ENCODE results near the gene SPDYC.

Gene SPDYC

GRCh38 chr11:65206901-65207300, 36.9 kb downstream of the SPDYC start:
- DNase-seq (ENCODE audit: low spot score): no peak

- DNase-seq (ENCODE audit: low spot score): no peak
These were observed 38.1 kb downstream of the SPDYC start for GRCh38 chr11:65207918-65208784.

- no peak for DNase-seq (ENCODE audit: low spot score)
These were observed 39.0 kb downstream of the SPDYC start for GRCh38 chr11:65208785-65209710.

GRCh38 chr11:65209711-65210360, 39.8 kb downstream of the SPDYC start:
- no peak for DNase-seq (ENCODE audit: low spot score)

GRCh38 chr11:65210361-65210731, 40.3 kb downstream of the SPDYC start:
- DNase-seq (ENCODE audit: low spot score): no peak

GRCh38 chr11:65210748-65211147, 40.7 kb downstream of the SPDYC start:
- DNase-seq (ENCODE audit: low spot score): no peak

GRCh38 chr11:65211293-65212105, 41.5 kb downstream of the SPDYC start:
- DNase-seq (ENCODE audit: low spot score): no peak

GRCh38 chr11:65212226-65212801, 42.3 kb downstream of the SPDYC start:
- peak; percentile 37 for DNase-seq (ENCODE audit: low spot score)

- peak; percentile 73 for DNase-seq (ENCODE audit: low spot score)
These were observed 43.5 kb downstream of the SPDYC start for GRCh38 chr11:65213322-65214211.

GRCh38 chr11:65214212-65214845, 44.3 kb downstream of the SPDYC start:
- no peak for DNase-seq (ENCODE audit: low spot score)

GRCh38 chr11:65215441-65216076, 45.5 kb downstream of the SPDYC start:
- no peak for DNase-seq (ENCODE audit: low spot score)

- DNase-seq (ENCODE audit: low spot score): no peak
These were observed 46.8 kb downstream of the SPDYC start for GRCh38 chr11:65216830-65217229.

- no peak for DNase-seq (ENCODE audit: low spot score)
These were observed 47.7 kb downstream of the SPDYC start for GRCh38 chr11:65217441-65218423.

GRCh38 chr11:65218446-65218845, 48.4 kb downstream of the SPDYC start:
- no peak for DNase-seq (ENCODE audit: low spot score)

GRCh38 chr11:65219930-65220213, 49.8 kb downstream of the SPDYC start:
- no peak for DNase-seq (ENCODE audit: low spot score)

- DNase-seq (ENCODE audit: low spot score): no peak
These were observed 51.0 kb downstream of the SPDYC start for GRCh38 chr11:65221026-65221425.
